ENCODE results near the gene AASDH. TPM values are rescaled to one million over a fixed set of nuclear protein-coding genes. Genes with fewer than 3 reads are reported as not detected.
A peak's percentile ranks its signal among the peaks of the same experiment; 100 is the strongest.

Gene AASDH
- total RNA-seq, 6 experiments from 2014 or later = 6.7 to 10.1 (median 8.4) TPM

DNA sequence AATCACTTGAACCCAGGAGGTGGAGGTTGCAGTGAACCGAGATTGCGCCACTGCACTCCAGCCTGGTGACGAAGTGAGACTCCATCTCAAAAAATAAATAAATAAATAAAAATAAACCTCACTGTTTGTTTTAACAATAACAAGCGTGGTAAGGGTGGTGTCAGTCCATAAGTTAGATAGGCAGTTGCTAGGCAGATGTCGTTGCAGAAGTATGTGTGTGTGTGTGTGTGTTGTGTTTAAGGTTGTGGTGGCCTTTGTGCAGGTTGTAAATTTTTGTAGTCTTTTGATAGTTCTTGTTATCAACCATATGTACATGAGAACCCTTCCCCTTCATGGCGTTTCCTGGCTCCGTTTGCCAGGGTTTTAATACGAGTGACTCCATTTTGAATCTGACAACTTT, 4.0 kb upstream of the AASDH start:
- H3K4me1 Mint-ChIP-seq (ENCODE audit: low read depth) = peaks cover 19% of the 10 kb centered on the region
- no peaks in the 10 kb centered on the region for H3K9me3 Mint-ChIP-seq
- no peak for DNase-seq
- no peak overlapping the region for H3K4me3 Mint-ChIP-seq
- H3K27ac Mint-ChIP-seq = no peak overlapping the region
- TF ChIP-seq, protein P1, sequence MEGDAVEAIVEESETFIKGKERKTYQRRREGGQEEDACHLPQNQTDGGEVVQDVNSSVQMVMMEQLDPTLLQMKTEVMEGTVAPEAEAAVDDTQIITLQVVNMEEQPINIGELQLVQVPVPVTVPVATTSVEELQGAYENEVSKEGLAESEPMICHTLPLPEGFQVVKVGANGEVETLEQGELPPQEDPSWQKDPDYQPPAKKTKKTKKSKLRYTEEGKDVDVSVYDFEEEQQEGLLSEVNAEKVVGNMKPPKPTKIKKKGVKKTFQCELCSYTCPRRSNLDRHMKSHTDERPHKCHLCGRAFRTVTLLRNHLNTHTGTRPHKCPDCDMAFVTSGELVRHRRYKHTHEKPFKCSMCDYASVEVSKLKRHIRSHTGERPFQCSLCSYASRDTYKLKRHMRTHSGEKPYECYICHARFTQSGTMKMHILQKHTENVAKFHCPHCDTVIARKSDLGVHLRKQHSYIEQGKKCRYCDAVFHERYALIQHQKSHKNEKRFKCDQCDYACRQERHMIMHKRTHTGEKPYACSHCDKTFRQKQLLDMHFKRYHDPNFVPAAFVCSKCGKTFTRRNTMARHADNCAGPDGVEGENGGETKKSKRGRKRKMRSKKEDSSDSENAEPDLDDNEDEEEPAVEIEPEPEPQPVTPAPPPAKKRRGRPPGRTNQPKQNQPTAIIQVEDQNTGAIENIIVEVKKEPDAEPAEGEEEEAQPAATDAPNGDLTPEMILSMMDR (IDR thresholded peaks at IDR 0.05) = no peak
- H3K27me3 Mint-ChIP-seq (ENCODE audit: insufficient read depth) = no peaks in the 10 kb centered on the region
- no peaks in the 10 kb centered on the region for H3K36me3 Mint-ChIP-seq (ENCODE audit: low read depth)

DNA sequence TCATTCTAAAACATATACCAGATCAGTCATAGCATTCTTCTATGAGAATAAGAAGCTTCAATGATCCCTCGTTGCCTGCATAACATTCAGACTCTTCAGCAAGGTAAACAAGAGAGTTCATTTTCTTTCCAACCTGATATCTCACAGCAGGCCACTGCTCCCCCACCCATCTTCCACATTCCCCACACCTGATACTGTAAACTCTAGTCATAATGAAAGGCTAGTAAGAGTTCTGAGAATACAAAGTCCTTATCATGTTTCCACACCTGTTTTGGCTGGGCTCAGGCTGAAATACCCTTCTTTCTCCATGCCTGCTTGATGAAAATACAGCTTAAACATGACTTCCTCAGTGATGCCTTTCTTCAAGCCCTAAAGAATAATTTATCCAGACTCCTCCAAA, 2.3 kb upstream of the AASDH start:
- no peak for DNase-seq
- Mint-ChIP-seq H3K27ac (peak overlapping the region; percentile 23; the same call in 1 of the 2 replicates), H3K4me3 (no peak overlapping the region), H3K4me1 (ENCODE audit: low read depth) (peaks cover 19% of the 10 kb centered on the region), H3K9me3 (no peaks in the 10 kb centered on the region), H3K36me3 (ENCODE audit: low read depth) (no peaks in the 10 kb centered on the region), H3K27me3 (ENCODE audit: insufficient read depth) (no peaks in the 10 kb centered on the region)
- TF ChIP-seq, protein P1 (IDR thresholded peaks at IDR 0.05) = no peak

DNA sequence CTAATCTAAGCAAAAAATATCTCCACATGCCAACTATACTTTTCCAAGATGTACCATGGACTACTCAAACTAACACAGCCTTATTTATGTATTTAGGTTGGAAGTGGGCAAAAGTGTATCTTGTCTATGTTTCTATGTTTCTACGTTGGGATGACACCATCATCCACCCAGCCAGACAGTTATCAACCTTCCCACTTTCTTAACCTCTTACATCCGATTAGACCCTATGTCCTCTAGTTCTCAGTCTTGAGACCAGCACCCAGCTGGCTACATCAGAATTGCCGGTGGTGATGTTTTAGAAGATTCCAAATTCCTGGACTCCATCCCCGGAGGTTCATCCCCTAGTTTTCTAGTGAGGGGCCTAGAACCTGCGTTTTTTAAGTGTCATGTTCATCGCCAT, 1.0 kb upstream of the AASDH start:
- peak overlapping the region; percentile 98 for H3K27ac Mint-ChIP-seq
- H3K27me3 Mint-ChIP-seq (ENCODE audit: insufficient read depth) = no peaks in the 10 kb centered on the region
- TF ChIP-seq, protein P1 (IDR thresholded peaks at IDR 0.05) = no peak
- H3K4me1 Mint-ChIP-seq (ENCODE audit: low read depth) = peaks cover 24% of the 10 kb centered on the region
- no peaks in the 10 kb centered on the region for H3K9me3 Mint-ChIP-seq
- peak overlapping the region; percentile 93 for H3K4me3 Mint-ChIP-seq
- no peak for DNase-seq
- no peaks in the 10 kb centered on the region for H3K36me3 Mint-ChIP-seq (ENCODE audit: low read depth)

DNA sequence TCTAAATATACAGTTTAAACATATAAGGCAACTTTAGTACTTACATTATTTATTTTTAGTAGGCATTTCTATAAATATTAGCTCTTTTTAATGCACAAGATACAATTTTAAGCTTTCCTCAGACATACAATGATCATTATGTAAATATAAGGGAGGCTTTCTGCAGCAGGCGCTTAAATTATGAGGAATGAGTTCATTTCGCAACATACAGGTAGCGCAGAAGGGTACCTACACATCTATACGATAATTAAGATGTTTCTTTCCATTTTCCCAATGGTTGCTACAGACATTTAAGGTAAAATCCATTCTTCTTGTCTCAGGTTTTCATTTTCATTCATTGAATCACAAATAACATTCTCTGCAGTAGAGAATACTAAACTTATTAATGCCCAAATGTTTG, 1.2 kb downstream of the AASDH start:
- no peak for DNase-seq
- TF ChIP-seq, protein P1 (IDR thresholded peaks at IDR 0.05) = no peak
- Mint-ChIP-seq H3K27me3 (ENCODE audit: insufficient read depth) (no peaks in the 10 kb centered on the region), H3K4me1 (ENCODE audit: low read depth) (peaks cover 24% of the 10 kb centered on the region), H3K27ac (peak overlapping the region; percentile 24; the same call in 1 of the 2 replicates), H3K36me3 (ENCODE audit: low read depth) (no peaks in the 10 kb centered on the region), H3K9me3 (no peaks in the 10 kb centered on the region), H3K4me3 (peak overlapping the region; percentile 93)

DNA sequence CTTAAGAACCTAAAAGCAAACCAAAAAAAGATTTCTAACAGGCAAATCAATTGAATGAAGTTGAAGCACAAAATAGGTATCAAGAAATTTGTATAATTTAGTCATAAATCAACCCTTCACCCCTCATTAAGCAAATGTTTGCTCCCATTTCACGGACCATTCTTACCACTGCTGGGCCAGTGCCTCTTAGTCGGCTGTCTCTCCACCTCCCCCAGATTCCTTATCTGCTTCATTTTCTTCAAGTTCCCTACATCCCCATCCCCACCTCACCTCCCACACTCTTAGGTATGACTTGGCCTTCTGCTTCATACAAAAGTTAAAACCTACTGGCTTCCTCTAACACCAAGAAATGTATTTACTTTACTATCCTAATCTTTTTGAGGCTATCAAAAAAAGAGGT, 11.8 kb downstream of the AASDH start:
- peaks cover 12% of the 10 kb centered on the region for H3K4me1 Mint-ChIP-seq (ENCODE audit: low read depth)
- no peak overlapping the region for H3K27ac Mint-ChIP-seq
- no peaks in the 10 kb centered on the region for H3K9me3 Mint-ChIP-seq
- no peak overlapping the region for H3K4me3 Mint-ChIP-seq
- DNase-seq = no peak
- TF ChIP-seq, protein P1 (IDR thresholded peaks at IDR 0.05) = no peak
- H3K36me3 Mint-ChIP-seq (ENCODE audit: low read depth) = peaks cover 5% of the 10 kb centered on the region; the same call in 1 of the 2 replicates
- H3K27me3 Mint-ChIP-seq (ENCODE audit: insufficient read depth) = no peaks in the 10 kb centered on the region

DNA sequence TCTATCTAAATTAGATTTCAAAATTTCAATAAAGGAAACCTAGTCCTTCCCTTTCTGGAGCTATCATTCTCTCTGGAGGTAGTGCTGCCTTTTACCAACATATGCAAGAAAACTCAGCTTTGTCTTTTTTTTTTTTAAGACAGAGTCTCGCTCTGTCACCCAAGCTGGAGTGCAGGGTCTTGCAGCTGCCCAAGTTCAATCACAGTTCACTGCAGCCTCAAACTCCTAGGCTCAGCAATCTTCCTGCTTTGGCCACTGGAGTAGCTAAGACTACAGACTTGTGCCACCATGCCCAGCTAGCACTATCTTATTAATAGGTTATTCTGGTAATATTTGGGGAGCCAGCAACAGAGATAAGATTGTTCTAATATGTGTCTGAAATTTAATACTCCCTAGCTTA, 12.3 kb downstream of the AASDH start:
- no peak for DNase-seq
- TF ChIP-seq, protein P1 (IDR thresholded peaks at IDR 0.05) = no peak
- Mint-ChIP-seq H3K9me3 (no peaks in the 10 kb centered on the region), H3K36me3 (ENCODE audit: low read depth) (peaks cover 7% of the 10 kb centered on the region; the same call in 1 of the 2 replicates), H3K27me3 (ENCODE audit: insufficient read depth) (no peaks in the 10 kb centered on the region), H3K4me1 (ENCODE audit: low read depth) (peaks cover 12% of the 10 kb centered on the region), H3K27ac (no peak overlapping the region), H3K4me3 (no peak overlapping the region)

Data from HFFc6 (cell line).